Muscle of leg (tissue), 11 donors: ENCODE measurements around the gene BCL11B. TPM values are rescaled to one million over a fixed set of nuclear protein-coding genes. Genes with fewer than 3 reads are reported as not detected.

Experiments
- DNase-seq: peaks from one replicate; pipeline ENCODE4 v3.0.0; 2013
- H3K27ac ChIP-seq: one replicate; pipeline ENCODE4 v1.5.1; 2013; ENCODE audit warnings: mild to moderate bottlenecking, low read length, control low read depth
- H3K27me3 ChIP-seq: one replicate; pipeline ENCODE4 v1.6.1; 2013; ENCODE audit warnings: low read length; ENCODE audit not compliant: control insufficient read depth, insufficient read depth
- H3K36me3 ChIP-seq: one replicate; pipeline ENCODE4 v1.6.1; 2013; ENCODE audit warnings: low read length; ENCODE audit not compliant: control insufficient read depth, insufficient read depth
- H3K4me1 ChIP-seq: one replicate; pipeline ENCODE4 v1.6.1; 2013; ENCODE audit warnings: low read length; ENCODE audit not compliant: control insufficient read depth, insufficient read depth
- H3K4me3 ChIP-seq: one replicate; pipeline ENCODE4 v1.5.1; 2013; ENCODE audit warnings: low read length, control low read depth
- H3K9me3 ChIP-seq: replicated peaks from 2 replicates; pipeline ENCODE4 v1.6.1; 2013; ENCODE audit warnings: low read depth, low read length; ENCODE audit not compliant: control insufficient read depth
- WGBS: methylation state at CpG from one replicate; pipeline ENCODE4 v1.1.5; 2013; ENCODE audit warnings: missing lambda C conversion rate; ENCODE audit not compliant: insufficient coverage; 5-methylcytosine and 5-hydroxymethylcytosine counted together
- polyA plus RNA-seq, 8 donors: library from polyadenylated mRNA; unstranded; fragments of 120-200 nt; gene quantifications; one replicate each; pipeline versions ENCODE4 v1.2.1 to v1.2.3, GENCODE V29; 2013; ENCODE audit warnings: inconsistent platforms in 1 of 8, low replicate concordance in 1 of 8; ENCODE audit not compliant: insufficient read length in 8 of 8, insufficient read depth in 1 of 8
- total RNA-seq: library from RNA; stranded (reverse); fragments of 120-200 nt; gene quantifications from one replicate; pipeline ENCODE4 v1.2.4, GENCODE V29; 2013

Gene BCL11B
- total and polyA plus RNA-seq, 9 donors: 0.89 to 6.3 (median 1.4) TPM

DNA sequence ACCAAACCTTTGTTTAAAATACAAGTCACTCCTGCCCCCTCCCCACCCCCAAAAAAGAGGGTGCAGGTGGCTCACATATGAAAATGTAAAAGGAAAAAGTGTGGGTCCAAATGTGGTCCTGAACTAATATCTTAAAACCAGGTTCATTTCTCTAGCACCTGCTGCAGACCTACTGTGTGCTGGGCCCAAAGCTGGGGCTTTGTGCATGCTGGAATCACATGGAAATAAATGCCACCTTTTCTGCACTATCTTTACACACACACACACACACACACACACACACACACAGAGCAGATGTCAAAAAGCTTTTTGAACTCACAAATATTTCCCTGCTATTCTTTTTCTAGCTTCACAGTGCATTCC lies 3.2 kb upstream of the BCL11B start:
- H3K4me3 ChIP-seq: no peak overlapping the region
- H3K4me1 ChIP-seq: peaks cover 26% of the 10 kb centered on the region
- H3K9me3 ChIP-seq: no peaks in the 10 kb centered on the region
- peaks cover 67% of the 10 kb centered on the region for H3K27me3 ChIP-seq
- H3K36me3 ChIP-seq: no peaks in the 10 kb centered on the region
- DNase-seq: no peak
- H3K27ac ChIP-seq: no peak overlapping the region

GRCh38 chr14:99274346-99275221 lies 2.6 kb upstream of the BCL11B start:
- Histone ChIP-seq H3K27me3 (peaks cover 66% of the 10 kb centered on the region), H3K4me1 (peaks cover 26% of the 10 kb centered on the region), H3K27ac (no peak overlapping the region), H3K9me3 (no peaks in the 10 kb centered on the region), H3K36me3 (no peaks in the 10 kb centered on the region), H3K4me3 (peak overlapping the region; percentile 41)
- DNase-seq: peak; percentile 92
- under 1% methylated on average over 61 of the region's 69 CpGs for WGBS

- no peaks in the 10 kb centered on the region for H3K9me3 ChIP-seq
- 0% methylated on average over 20 of the region's 34 CpGs for WGBS
- H3K4me1 ChIP-seq: peaks cover 26% of the 10 kb centered on the region
- peaks cover 70% of the 10 kb centered on the region for H3K27me3 ChIP-seq
- DNase-seq: peak; percentile 23
- H3K4me3 ChIP-seq: peak overlapping the region; percentile 41
- H3K27ac ChIP-seq: no peak overlapping the region
- H3K36me3 ChIP-seq: no peaks in the 10 kb centered on the region
Measured at GRCh38 chr14:99273766-99274345, 1.9 kb upstream of the BCL11B start.

GRCh38 chr14:99272899-99273765 lies 1.1 kb upstream of the BCL11B start:
- Histone ChIP-seq H3K4me1 (peaks cover 30% of the 10 kb centered on the region), H3K36me3 (no peaks in the 10 kb centered on the region), H3K27ac (peak overlapping the region; percentile 42), H3K27me3 (peaks cover 71% of the 10 kb centered on the region), H3K4me3 (peak overlapping the region; percentile 55), H3K9me3 (no peaks in the 10 kb centered on the region)
- under 1% methylated on average over 38 of the region's 53 CpGs for WGBS
- peak; percentile 48 for DNase-seq

GRCh38 chr14:99272632-99272898 lies 568 bp upstream of the BCL11B start:
- peak; percentile 35 for DNase-seq
- H3K4me1 ChIP-seq: peaks cover 30% of the 10 kb centered on the region
- H3K9me3 ChIP-seq: no peaks in the 10 kb centered on the region
- H3K27ac ChIP-seq: peak overlapping the region; percentile 29
- 0% methylated on average over 3 of the region's 10 CpGs for WGBS
- H3K27me3 ChIP-seq: peaks cover 74% of the 10 kb centered on the region
- H3K36me3 ChIP-seq: no peaks in the 10 kb centered on the region
- peak overlapping the region; percentile 55 for H3K4me3 ChIP-seq

DNA sequence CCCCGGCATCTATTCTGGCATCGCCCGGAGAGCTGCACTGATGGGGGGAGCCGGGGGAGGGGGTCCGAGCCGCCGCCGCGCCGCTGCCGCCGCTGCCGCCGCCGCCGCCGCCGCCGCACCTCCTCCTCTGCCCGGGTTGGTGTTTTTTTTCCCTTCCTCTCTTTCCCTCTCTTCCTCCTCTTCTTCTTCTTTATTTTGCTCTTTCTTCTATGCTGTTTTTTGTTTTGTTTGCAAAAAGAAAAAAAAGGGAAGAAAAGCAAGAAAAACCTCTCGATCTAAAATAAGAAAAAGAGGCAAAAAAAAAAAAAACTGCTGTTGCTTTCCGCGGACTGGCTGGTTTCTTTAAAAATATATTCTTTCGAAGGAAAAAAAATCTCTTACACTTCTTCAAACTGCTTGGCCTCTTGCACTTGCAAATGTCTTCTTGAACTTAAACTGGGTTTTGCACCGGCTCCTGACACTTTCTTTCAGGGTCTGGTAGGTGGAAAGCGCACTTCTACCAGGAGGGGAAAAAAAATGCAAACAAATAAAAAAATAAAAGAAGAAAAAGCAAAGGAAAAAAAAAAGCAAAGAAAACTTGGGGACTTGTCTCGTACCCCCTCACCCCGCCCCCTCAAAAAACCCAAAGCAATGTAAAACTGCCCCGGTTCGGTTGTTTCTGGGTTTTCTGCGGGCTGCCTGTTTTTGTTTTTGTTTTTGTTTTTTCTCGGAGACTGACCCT lies 616 bp downstream of the BCL11B start:
- Histone ChIP-seq H3K9me3 (no peaks in the 10 kb centered on the region), H3K27me3 (peaks cover 74% of the 10 kb centered on the region), H3K4me1 (peaks cover 30% of the 10 kb centered on the region), H3K4me3 (peak overlapping the region; percentile 55), H3K27ac (no peak overlapping the region), H3K36me3 (no peaks in the 10 kb centered on the region)
- WGBS: 0% methylated on average over 7 of the region's 32 CpGs
- peak; percentile 17 for DNase-seq

- 0% methylated on average over 54 of the region's 80 CpGs for WGBS
Measured at GRCh38 chr14:99270458-99271220, 1.4 kb downstream of the BCL11B start.

DNA sequence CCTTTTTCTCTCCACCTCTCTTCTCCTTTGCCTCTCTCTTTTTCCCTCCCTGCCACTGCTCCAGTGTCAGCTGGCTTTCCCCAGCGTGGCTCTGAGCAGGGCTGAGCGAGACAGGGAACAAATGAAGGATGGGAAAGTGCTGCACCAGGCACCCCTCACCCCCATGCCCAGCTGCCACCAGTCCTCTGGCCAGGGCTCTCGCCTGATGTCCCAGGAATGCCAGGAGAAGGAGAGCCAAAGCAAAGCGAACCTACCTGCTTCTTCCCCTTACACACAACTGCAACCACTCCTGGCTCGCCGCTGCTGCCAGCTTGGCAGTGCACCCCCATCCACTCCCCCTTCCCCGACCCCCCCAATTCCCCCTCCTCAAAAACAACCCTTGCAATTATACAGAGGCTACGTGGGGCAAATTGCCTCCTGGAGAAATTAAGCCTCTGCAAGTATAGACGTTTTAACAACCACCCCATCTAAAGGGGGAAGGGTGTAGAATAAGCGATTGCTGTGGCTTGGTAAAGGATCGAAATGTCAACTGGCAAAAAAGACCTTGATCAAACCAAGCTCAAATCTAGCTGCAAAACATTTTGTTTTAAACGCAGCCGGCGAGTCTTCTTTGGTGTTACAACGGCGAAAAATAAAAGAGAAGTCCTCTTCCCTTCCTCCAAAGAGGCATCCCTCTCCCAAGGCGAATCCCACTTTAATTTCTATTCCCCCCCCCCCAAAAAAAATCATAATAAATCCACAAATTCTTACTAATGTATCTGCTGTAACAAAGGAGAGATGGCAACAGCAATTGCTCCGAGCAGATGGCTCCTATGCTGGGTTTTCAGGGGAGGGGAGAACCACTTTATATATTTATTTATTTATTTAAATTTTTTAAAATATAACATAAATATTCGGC lies 2.9 kb downstream of the BCL11B start:
- WGBS: 47% methylated on average over 3 of the region's 19 CpGs

More at GRCh38 chr14:99270458-99271220, 1.4 kb downstream of the BCL11B start:
- Histone ChIP-seq H3K27ac (no peak overlapping the region), H3K4me3 (peak overlapping the region; percentile 55), H3K36me3 (no peaks in the 10 kb centered on the region), H3K9me3 (no peaks in the 10 kb centered on the region), H3K4me1 (peaks cover 32% of the 10 kb centered on the region), H3K27me3 (peaks cover 77% of the 10 kb centered on the region)
- DNase-seq: peak; percentile 32

More for the DNA sequence above, 2.9 kb downstream of the BCL11B start:
- peaks cover 26% of the 10 kb centered on the region for H3K4me1 ChIP-seq
- H3K9me3 ChIP-seq: no peaks in the 10 kb centered on the region
- DNase-seq: peak; percentile 16
- H3K27ac ChIP-seq: no peak overlapping the region
- H3K36me3 ChIP-seq: no peaks in the 10 kb centered on the region
- peak overlapping the region; percentile 10 for H3K4me3 ChIP-seq
- peaks cover 75% of the 10 kb centered on the region for H3K27me3 ChIP-seq
